Femur (tissue), 1 donor: ENCODE results near the gene MRPL24.

Source experiments
- DNase-seq: peaks from one replicate; pipeline ENCODE4 v3.0.0-alpha.2; 2017

The MRPL24 gene

GRCh38 chr1:156707417-156708217, 33.3 kb downstream of the MRPL24 start:
- DNase-seq, result peak; percentile 85

- peak; percentile 94 for DNase-seq
Observed at GRCh38 chr1:156706657-156707416, 34.1 kb downstream of the MRPL24 start.

- peak; percentile 91 for DNase-seq
Observed at GRCh38 chr1:156705918-156706656, 34.8 kb downstream of the MRPL24 start.

- no peak for DNase-seq
Observed at GRCh38 chr1:156705321-156705917, 35.5 kb downstream of the MRPL24 start, which contains the start of gene CRABP2. TSS of gene CRABP2 (minus strand) at chr1:156705583. CDS start at chr1:156705446, 137 bp downstream.

GRCh38 chr1:156704930-156705320, 36.0 kb downstream of the MRPL24 start:
- peak; percentile 65 for DNase-seq

GRCh38 chr1:156704166-156704711, 36.6 kb downstream of the MRPL24 start:
- peak; percentile 33 for DNase-seq

- DNase-seq, result no peak
Observed at GRCh38 chr1:156703741-156704140, 37.1 kb downstream of the MRPL24 start.

GRCh38 chr1:156703336-156703735, 37.6 kb downstream of the MRPL24 start:
- DNase-seq, result no peak

- DNase-seq, result no peak
Observed at GRCh38 chr1:156700736-156701531, 40.0 kb downstream of the MRPL24 start.

GRCh38 chr1:156698995-156699394, 41.9 kb downstream of the MRPL24 start:
- DNase-seq, result no peak

GRCh38 chr1:156697481-156697880, 43.4 kb downstream of the MRPL24 start:
- no peak for DNase-seq

- DNase-seq, result no peak
Observed at GRCh38 chr1:156696755-156697154, 44.1 kb downstream of the MRPL24 start.

- no peak for DNase-seq
Observed at GRCh38 chr1:156694690-156694962, 46.3 kb downstream of the MRPL24 start.

- peak; percentile 20 for DNase-seq
Observed at GRCh38 chr1:156693848-156694689, 46.8 kb downstream of the MRPL24 start.

- peak; percentile 55 for DNase-seq
Observed at GRCh38 chr1:156692925-156693847, 47.7 kb downstream of the MRPL24 start.

GRCh38 chr1:156692441-156692924, 48.4 kb downstream of the MRPL24 start:
- DNase-seq, result no peak

GRCh38 chr1:156691665-156692440, 49.0 kb downstream of the MRPL24 start:
- peak; percentile 45 for DNase-seq

GRCh38 chr1:156691191-156691590, 49.7 kb downstream of the MRPL24 start:
- DNase-seq, result peak; percentile 17

- peak; percentile 25 for DNase-seq
Observed at GRCh38 chr1:156690675-156691036, 50.2 kb downstream of the MRPL24 start.
